Sigmoid colon (tissue), 4 donors: ENCODE results near the gene NEK9.

ENCODE experiments used
- POLR2A ChIP-seq, 2 donors: fragments of 450-650 bp; IDR thresholded peaks; one replicate each; pipeline ENCODE4 v1.6.1; 2016; ENCODE audit warnings: antibody characterized with exemption in 2 of 2, mild to moderate bottlenecking in 2 of 2, moderate library complexity in 2 of 2
- POLR2AphosphoS5 ChIP-seq, 4 donors: sonication (generic); formaldehyde crosslinking; IDR thresholded peaks; one replicate each; pipeline ENCODE4 v1.6.1; 2017; ENCODE audit warnings: antibody characterized with exemption in 4 of 4
- TF ChIP-seq, protein P1 (sequence below), 4 experiments: fragments of 450-650 bp in 3 of 4; fragments of 200-600 bp in 1 of 4; IDR thresholded peaks; one replicate each; pipeline ENCODE4 v1.5.1; 2016 to 2019; ENCODE audit warnings: antibody characterized with exemption in 4 of 4, mild to moderate bottlenecking in 3 of 4, moderate library complexity in 2 of 4

DNA sequence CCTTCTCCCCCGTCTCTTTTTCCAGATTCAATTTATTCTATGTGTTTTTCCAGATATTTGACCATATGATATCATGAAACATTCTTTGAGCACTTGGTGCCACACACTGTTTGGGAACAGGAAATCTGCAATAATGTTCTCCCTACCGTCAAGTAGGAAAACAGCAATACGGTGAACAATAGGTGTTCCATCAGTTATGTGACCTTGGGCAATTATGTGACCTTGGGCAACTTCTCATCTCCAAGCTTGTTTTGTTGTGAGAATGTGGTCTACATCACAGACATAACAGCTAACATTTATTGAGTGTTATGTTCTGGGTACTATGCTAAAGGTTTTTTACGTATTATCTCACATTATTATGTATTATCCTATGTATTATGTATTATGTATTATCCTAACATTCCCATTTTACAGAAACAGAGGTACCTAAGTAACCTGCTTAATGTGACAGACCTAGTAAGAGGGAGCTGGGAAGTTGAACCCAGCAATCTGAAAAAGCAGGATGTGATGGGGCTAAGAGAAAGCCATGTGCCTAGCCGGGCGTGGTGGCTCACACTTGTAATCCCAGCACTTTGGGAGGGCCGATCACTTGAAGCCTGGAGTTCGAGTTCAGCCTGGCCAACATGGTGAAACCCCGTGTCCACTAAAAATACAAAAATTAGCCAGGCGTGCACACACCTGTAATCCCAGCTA lies 1.2 kb upstream of the NEK9 start:
- TF ChIP-seq, protein P1, sequence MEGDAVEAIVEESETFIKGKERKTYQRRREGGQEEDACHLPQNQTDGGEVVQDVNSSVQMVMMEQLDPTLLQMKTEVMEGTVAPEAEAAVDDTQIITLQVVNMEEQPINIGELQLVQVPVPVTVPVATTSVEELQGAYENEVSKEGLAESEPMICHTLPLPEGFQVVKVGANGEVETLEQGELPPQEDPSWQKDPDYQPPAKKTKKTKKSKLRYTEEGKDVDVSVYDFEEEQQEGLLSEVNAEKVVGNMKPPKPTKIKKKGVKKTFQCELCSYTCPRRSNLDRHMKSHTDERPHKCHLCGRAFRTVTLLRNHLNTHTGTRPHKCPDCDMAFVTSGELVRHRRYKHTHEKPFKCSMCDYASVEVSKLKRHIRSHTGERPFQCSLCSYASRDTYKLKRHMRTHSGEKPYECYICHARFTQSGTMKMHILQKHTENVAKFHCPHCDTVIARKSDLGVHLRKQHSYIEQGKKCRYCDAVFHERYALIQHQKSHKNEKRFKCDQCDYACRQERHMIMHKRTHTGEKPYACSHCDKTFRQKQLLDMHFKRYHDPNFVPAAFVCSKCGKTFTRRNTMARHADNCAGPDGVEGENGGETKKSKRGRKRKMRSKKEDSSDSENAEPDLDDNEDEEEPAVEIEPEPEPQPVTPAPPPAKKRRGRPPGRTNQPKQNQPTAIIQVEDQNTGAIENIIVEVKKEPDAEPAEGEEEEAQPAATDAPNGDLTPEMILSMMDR (IDR thresholded peaks at IDR 0.05) = no peak
- TF ChIP-seq POLR2AphosphoS5 (IDR thresholded peaks at IDR 0.05) (no peak), POLR2A (IDR thresholded peaks at IDR 0.05) (no peak)
